GM10248 (cell line): Measurements from ENCODE around the gene S100P.

Experiments used
- CTCF ChIA-PET: fragments of 300-600 bp; sonication (Branson Sonifier 250); formaldehyde crosslinking; extraction: SDS; loops from one replicate; lab custom pipeline; 2021; ENCODE audit warnings: antibody characterized with exemption; lab: Yijun Ruan, JAX
- POLR2A ChIA-PET: fragments of 350-650 bp; sonication (Branson Sonifier 250); formaldehyde crosslinking; extraction: SDS; loops from one replicate; lab custom pipeline; 2020; ENCODE audit warnings: antibody characterized with exemption; lab: Yijun Ruan, JAX
- DNase-seq: peaks from one replicate; pipeline ENCODE4 v3.0.0; 2012; ENCODE audit errors: extremely low spot score
- CTCF ChIP-seq: IDR thresholded peaks from 2 replicates; pipeline ENCODE4 v1.5.1; 2012; ENCODE audit warnings: mild to moderate bottlenecking, low read depth; ENCODE audit errors: extremely low read depth, missing control alignments, control extremely low read depth

S100P gene

GRCh38 chr4:6733358-6734164 lies 39.9 kb downstream of the S100P start:
- ChIA-PET POLR2A (no interaction called here), CTCF (interaction anchor here (1.1 to 4.7 kb wide), 3 partner anchors 14 to 141 kb away, joined by 7 to 23 read pairs (median 16); no protein-coding TSS in a partner anchor)
- no peak for TF ChIP-seq CTCF
- no peak for DNase-seq

GRCh38 chr4:6734165-6734786 lies 40.6 kb downstream of the S100P start:
- no peak for TF ChIP-seq CTCF
- ChIA-PET POLR2A (no interaction called here), CTCF (interaction anchor here (2.1 to 2.5 kb wide), 2 partner anchors 13 to 139 kb away, joined by 10 to 16 read pairs; no protein-coding TSS in a partner anchor)
- no peak for DNase-seq

GRCh38 chr4:6739920-6740319 lies 46.2 kb downstream of the S100P start:
- POLR2A ChIA-PET: no interaction called here
- TF ChIP-seq CTCF: no peak

GRCh38 chr4:6740347-6740746 lies 46.7 kb downstream of the S100P start:
- DNase-seq: no peak
- POLR2A ChIA-PET: no interaction called here
- CTCF ChIA-PET: no interaction called here
- TF ChIP-seq CTCF: no peak

More at GRCh38 chr4:6739920-6740319, 46.2 kb downstream of the S100P start:
- DNase-seq: no peak
- CTCF ChIA-PET: no interaction called here

GRCh38 chr4:6742507-6742906 lies 48.8 kb downstream of the S100P start:
- POLR2A ChIA-PET: no interaction called here

GRCh38 chr4:6742989-6743388 lies 49.3 kb downstream of the S100P start:
- no peak for DNase-seq
- no peak for TF ChIP-seq CTCF
- POLR2A ChIA-PET: no interaction called here
- CTCF ChIA-PET: interaction anchor here (1.1 to 1.5 kb wide), 2 partner anchors 8 to 131 kb away, joined by 3 to 4 read pairs; no protein-coding TSS in a partner anchor

More at GRCh38 chr4:6742507-6742906, 48.8 kb downstream of the S100P start:
- DNase-seq: no peak
- CTCF ChIA-PET: interaction anchor here (1.1 kb wide), 1 partner anchor 131 kb away, joined by 4 read pairs; no protein-coding TSS in a partner anchor
- TF ChIP-seq CTCF: no peak
